ENCODE results near the gene RGS2. TPM values are rescaled to one million over a fixed set of nuclear protein-coding genes. Genes with fewer than 3 reads are reported as not detected.

The RGS2 gene
- total RNA-seq, 5 donors from 2014 or later (not counting 1 experiment from before 2014, with no cell fraction given), result 13.9 to 129 (median 20.7) TPM

GRCh38 chr1:192766009-192766625 lies 42.7 kb upstream of the RGS2 start:
- Mint-ChIP-seq H3K27me3 (peaks cover 14 to 20% of the 10 kb centered on the region in 2 donors), H3K36me3 (no peaks in the 10 kb centered on the region), H3K27ac (no peak overlapping the region), H3K4me3 (no peak overlapping the region), H3K9me3 (no peaks in the 10 kb centered on the region), H3K4me1 (no peaks in the 10 kb centered on the region)
- ChIA-PET POLR2A (no interaction called here), CTCF (no interaction called here)
- no peak overlapping the region for H3K4me3 ChIP-seq (ENCODE audit: control insufficient read depth in 1 of 2, extremely low read depth in 1 of 2, low read length in 1 of 2)
- H3K36me3 ChIP-seq (ENCODE audit: control insufficient read depth in 2 of 2, extremely low read depth in 1 of 2, insufficient read depth in 1 of 2, low read length in 1 of 2), result no peaks in the 10 kb centered on the region
- no peaks in the 10 kb centered on the region for H3K4me1 ChIP-seq (ENCODE audit: control insufficient read depth in 1 of 2, extremely low read depth in 1 of 2, insufficient read depth in 2 of 2, low read length in 2 of 2)
- H3K9me3 ChIP-seq, result no peaks in the 10 kb centered on the region
- no peak for ATAC-seq (replicated peaks in 1 of 4)
- H3K27ac ChIP-seq (ENCODE audit: low read length), result no peak overlapping the region
- DNase-seq, result no peak
- peaks cover 0 to 3% of the 10 kb centered on the region in 2 experiments for H3K27me3 ChIP-seq (replicated peaks in 1 of 2; ENCODE audit: control insufficient read depth in 2 of 2, extremely low read depth in 1 of 2, insufficient read depth in 2 of 2, low read length in 1 of 2)
- no CpG with 5 or more reads among the region's 1 CpG for WGBS (ENCODE audit: insufficient coverage)

GRCh38 chr1:192766876-192767275 lies 42.0 kb upstream of the RGS2 start:
- ChIA-PET CTCF (no interaction called here), POLR2A (no interaction called here)
- Histone ChIP-seq H3K9me3 (no peaks in the 10 kb centered on the region), H3K27me3 (replicated peaks in 1 of 2; ENCODE audit: control insufficient read depth in 2 of 2, extremely low read depth in 1 of 2, insufficient read depth in 2 of 2, low read length in 1 of 2) (peaks cover 0 to 3% of the 10 kb centered on the region in 2 experiments), H3K36me3 (ENCODE audit: control insufficient read depth in 2 of 2, extremely low read depth in 1 of 2, insufficient read depth in 1 of 2, low read length in 1 of 2) (no peaks in the 10 kb centered on the region), H3K4me3 (ENCODE audit: control insufficient read depth in 1 of 2, extremely low read depth in 1 of 2, low read length in 1 of 2) (no peak overlapping the region), H3K4me1 (ENCODE audit: control insufficient read depth in 1 of 2, extremely low read depth in 1 of 2, insufficient read depth in 2 of 2, low read length in 2 of 2) (no peaks in the 10 kb centered on the region), H3K27ac (ENCODE audit: low read length) (no peak overlapping the region)
- Mint-ChIP-seq H3K27ac (no peak overlapping the region), H3K27me3 (peaks cover 14 to 17% of the 10 kb centered on the region in 2 donors), H3K4me3 (no peak overlapping the region), H3K4me1 (no peaks in the 10 kb centered on the region), H3K9me3 (no peaks in the 10 kb centered on the region), H3K36me3 (no peaks in the 10 kb centered on the region)
- DNase-seq (no peak), ATAC-seq (replicated peaks in 1 of 4) (no peak)
- WGBS (ENCODE audit: insufficient coverage), result 100% methylated on average over 2 of the region's 3 CpGs

- Mint-ChIP-seq H3K9me3 (no peaks in the 10 kb centered on the region), H3K4me3 (no peak overlapping the region), H3K27me3 (peaks cover 9 to 17% of the 10 kb centered on the region in 2 donors), H3K27ac (no peak overlapping the region), H3K36me3 (no peaks in the 10 kb centered on the region), H3K4me1 (no peaks in the 10 kb centered on the region)
- Histone ChIP-seq H3K27me3 (replicated peaks in 1 of 2; ENCODE audit: control insufficient read depth in 2 of 2, extremely low read depth in 1 of 2, insufficient read depth in 2 of 2, low read length in 1 of 2) (peaks cover 0 to 3% of the 10 kb centered on the region in 2 experiments), H3K36me3 (ENCODE audit: control insufficient read depth in 2 of 2, extremely low read depth in 1 of 2, insufficient read depth in 1 of 2, low read length in 1 of 2) (no peaks in the 10 kb centered on the region), H3K4me1 (ENCODE audit: control insufficient read depth in 1 of 2, extremely low read depth in 1 of 2, insufficient read depth in 2 of 2, low read length in 2 of 2) (no peaks in the 10 kb centered on the region), H3K4me3 (ENCODE audit: control insufficient read depth in 1 of 2, extremely low read depth in 1 of 2, low read length in 1 of 2) (no peak overlapping the region), H3K27ac (ENCODE audit: low read length) (no peak overlapping the region), H3K9me3 (no peaks in the 10 kb centered on the region)
- no CpG with 5 or more reads among the region's 2 CpGs for WGBS (ENCODE audit: insufficient coverage)
- DNase-seq (no peak), ATAC-seq (replicated peaks in 1 of 4) (no peak)
- ChIA-PET POLR2A (no interaction called here), CTCF (no interaction called here)
Observed at GRCh38 chr1:192767798-192768197, 41.0 kb upstream of the RGS2 start.

- no peak for DNase-seq
- no peak overlapping the region for H3K4me3 ChIP-seq (ENCODE audit: control insufficient read depth in 1 of 2, extremely low read depth in 1 of 2, low read length in 1 of 2)
- no peaks in the 10 kb centered on the region for H3K9me3 ChIP-seq
- no peak overlapping the region for H3K27ac ChIP-seq (ENCODE audit: low read length)
- ChIA-PET CTCF (no interaction called here), POLR2A (no interaction called here)
- Mint-ChIP-seq H3K9me3 (no peaks in the 10 kb centered on the region), H3K36me3 (no peaks in the 10 kb centered on the region), H3K27me3 (peaks cover 7 to 14% of the 10 kb centered on the region in 2 donors), H3K4me3 (no peak overlapping the region), H3K27ac (no peak overlapping the region), H3K4me1 (no peaks in the 10 kb centered on the region)
- peaks cover 0 to 3% of the 10 kb centered on the region in 2 experiments for H3K27me3 ChIP-seq (replicated peaks in 1 of 2; ENCODE audit: control insufficient read depth in 2 of 2, extremely low read depth in 1 of 2, insufficient read depth in 2 of 2, low read length in 1 of 2)
- no peak for ATAC-seq (replicated peaks in 1 of 4)
- no peaks in the 10 kb centered on the region for H3K36me3 ChIP-seq (ENCODE audit: control insufficient read depth in 2 of 2, extremely low read depth in 1 of 2, insufficient read depth in 1 of 2, low read length in 1 of 2)
- no peaks in the 10 kb centered on the region for H3K4me1 ChIP-seq (ENCODE audit: control insufficient read depth in 1 of 2, extremely low read depth in 1 of 2, insufficient read depth in 2 of 2, low read length in 2 of 2)
Observed at GRCh38 chr1:192768463-192768862, 40.4 kb upstream of the RGS2 start.

- POLR2A ChIA-PET, result no interaction called here
Observed at GRCh38 chr1:192771341-192771740, 37.5 kb upstream of the RGS2 start.

GRCh38 chr1:192775631-192776030 lies 33.2 kb upstream of the RGS2 start:
- Mint-ChIP-seq H3K4me3 (no peak overlapping the region), H3K27ac (no peak overlapping the region), H3K9me3 (peaks cover 0 to 4% (median 0%) of the 10 kb centered on the region in 3 donors), H3K27me3 (no peaks in the 10 kb centered on the region), H3K4me1 (no peaks in the 10 kb centered on the region), H3K36me3 (no peaks in the 10 kb centered on the region)
- Histone ChIP-seq H3K27ac (ENCODE audit: low read length) (no peak overlapping the region), H3K4me3 (ENCODE audit: control insufficient read depth in 1 of 2, extremely low read depth in 1 of 2, low read length in 1 of 2) (no peak overlapping the region), H3K36me3 (ENCODE audit: control insufficient read depth in 2 of 2, extremely low read depth in 1 of 2, insufficient read depth in 1 of 2, low read length in 1 of 2) (no peaks in the 10 kb centered on the region), H3K27me3 (replicated peaks in 1 of 2; ENCODE audit: control insufficient read depth in 2 of 2, extremely low read depth in 1 of 2, insufficient read depth in 2 of 2, low read length in 1 of 2) (no peaks in the 10 kb centered on the region), H3K4me1 (ENCODE audit: control insufficient read depth in 1 of 2, extremely low read depth in 1 of 2, insufficient read depth in 2 of 2, low read length in 2 of 2) (no peaks in the 10 kb centered on the region), H3K9me3 (no peaks in the 10 kb centered on the region)
- POLR2A ChIA-PET, result no interaction called here
- CTCF ChIA-PET, result no interaction called here
- ATAC-seq (replicated peaks in 1 of 4) (no peak), DNase-seq (no peak)
- 14% methylated on average over 1 of the region's 2 CpGs for WGBS (ENCODE audit: insufficient coverage)

More at GRCh38 chr1:192771341-192771740, 37.5 kb upstream of the RGS2 start:
- H3K36me3 ChIP-seq (ENCODE audit: control insufficient read depth in 2 of 2, extremely low read depth in 1 of 2, insufficient read depth in 1 of 2, low read length in 1 of 2), result no peaks in the 10 kb centered on the region
- Mint-ChIP-seq H3K27ac (no peak overlapping the region), H3K9me3 (no peaks in the 10 kb centered on the region), H3K27me3 (peaks cover 7 to 11% of the 10 kb centered on the region in 2 donors), H3K36me3 (no peaks in the 10 kb centered on the region), H3K4me3 (no peak overlapping the region), H3K4me1 (no peaks in the 10 kb centered on the region)
- H3K27me3 ChIP-seq (replicated peaks in 1 of 2; ENCODE audit: control insufficient read depth in 2 of 2, extremely low read depth in 1 of 2, insufficient read depth in 2 of 2, low read length in 1 of 2), result peaks cover 0 to 3% of the 10 kb centered on the region in 2 experiments
- H3K4me1 ChIP-seq (ENCODE audit: control insufficient read depth in 1 of 2, extremely low read depth in 1 of 2, insufficient read depth in 2 of 2, low read length in 2 of 2), result no peaks in the 10 kb centered on the region
- H3K9me3 ChIP-seq, result no peaks in the 10 kb centered on the region
- H3K4me3 ChIP-seq (ENCODE audit: control insufficient read depth in 1 of 2, extremely low read depth in 1 of 2, low read length in 1 of 2), result no peak overlapping the region
- CTCF ChIA-PET, result interaction anchor here (0.6 to 1.0 kb wide), 2 partner anchors 36 to 49 kb away, joined by 3 read pairs; no protein-coding TSS in a partner anchor
- no peak for ATAC-seq (replicated peaks in 1 of 4)
- 93% methylated on average over 2 of the region's 4 CpGs for WGBS (ENCODE audit: insufficient coverage)
- no peak for DNase-seq
- H3K27ac ChIP-seq (ENCODE audit: low read length), result no peak overlapping the region

- no peak for ATAC-seq (replicated peaks in 1 of 4)
- WGBS (ENCODE audit: insufficient coverage), result 100% methylated on average over 1 of the region's 4 CpGs
Observed at GRCh38 chr1:192776206-192776605, 32.6 kb upstream of the RGS2 start.

More at GRCh38 chr1:192776206-192776605, 32.6 kb upstream of the RGS2 start:
- H3K9me3 ChIP-seq, result no peaks in the 10 kb centered on the region
- Mint-ChIP-seq H3K27ac (no peak overlapping the region), H3K9me3 (peaks cover 0 to 4% (median 0%) of the 10 kb centered on the region in 3 donors), H3K27me3 (no peaks in the 10 kb centered on the region), H3K4me1 (no peaks in the 10 kb centered on the region), H3K4me3 (no peak overlapping the region), H3K36me3 (no peaks in the 10 kb centered on the region)
- CTCF ChIA-PET, result no interaction called here
- no peak for DNase-seq
- H3K36me3 ChIP-seq (ENCODE audit: control insufficient read depth in 2 of 2, extremely low read depth in 1 of 2, insufficient read depth in 1 of 2, low read length in 1 of 2), result no peaks in the 10 kb centered on the region
- H3K4me1 ChIP-seq (ENCODE audit: control insufficient read depth in 1 of 2, extremely low read depth in 1 of 2, insufficient read depth in 2 of 2, low read length in 2 of 2), result no peaks in the 10 kb centered on the region
- H3K27ac ChIP-seq (ENCODE audit: low read length), result no peak overlapping the region
- POLR2A ChIA-PET, result no interaction called here
- H3K27me3 ChIP-seq (replicated peaks in 1 of 2; ENCODE audit: control insufficient read depth in 2 of 2, extremely low read depth in 1 of 2, insufficient read depth in 2 of 2, low read length in 1 of 2), result no peaks in the 10 kb centered on the region
- no peak overlapping the region for H3K4me3 ChIP-seq (ENCODE audit: control insufficient read depth in 1 of 2, extremely low read depth in 1 of 2, low read length in 1 of 2)

Measured in T-cell (primary cell).